Erythroblast (primary cell): ENCODE measurements around the gene PIK3C2A.

Experiments used
- GATA1 ChIP-seq: IDR thresholded peaks from 2 replicates; pipeline ENCODE4 v1.6.1; 2011; ENCODE audit warnings: low read depth, mild to moderate bottlenecking, control low read depth, low read length, moderate library complexity
- POLR2A ChIP-seq: IDR thresholded peaks from 2 replicates; pipeline ENCODE4 v1.6.1; 2011; ENCODE audit warnings: mild to moderate bottlenecking, low read length

GRCh38 chr11:17209939-17210245 is 2.1 kb upstream of the PIK3C2A start:
- no peak for TF ChIP-seq POLR2A
- TF ChIP-seq GATA1: no peak
